Stimulated activated CD4-positive, alpha-beta T cell treated with anti-CD3 and anti-CD28 coated beads, Interleukin-4, amount 100 ng/mL, for 48 hours (primary cell): ENCODE results near the gene SLC12A3.

Experiments used
- DNase-seq, 2 donors: peaks; one replicate each; pipeline ENCODE4 v3.0.0-alpha.2; 2020; ENCODE audit warnings: low read depth in 2 of 2

Gene SLC12A3

GRCh38 chr16:56941856-56942331 lies 76.9 kb downstream of the SLC12A3 start:
- DNase-seq: no peak

GRCh38 chr16:56943761-56944375 lies 78.9 kb downstream of the SLC12A3 start:
- DNase-seq: no peak

- DNase-seq: no peak
Observed at GRCh38 chr16:56944954-56945839, 80.2 kb downstream of the SLC12A3 start.

- no peak for DNase-seq
Observed at GRCh38 chr16:56945847-56946527, 81.0 kb downstream of the SLC12A3 start.

GRCh38 chr16:56946767-56947603 lies 82.0 kb downstream of the SLC12A3 start:
- DNase-seq: no peak

GRCh38 chr16:56947604-56947995 lies 82.6 kb downstream of the SLC12A3 start:
- no peak for DNase-seq

- DNase-seq: no peak
Observed at GRCh38 chr16:56948234-56948633, 83.2 kb downstream of the SLC12A3 start.

GRCh38 chr16:56950051-56950450 lies 85.0 kb downstream of the SLC12A3 start:
- no peak for DNase-seq

- DNase-seq: no peak
Observed at GRCh38 chr16:56950455-56950854, 85.4 kb downstream of the SLC12A3 start.

- DNase-seq: peak; percentile 55 to 56
Observed at GRCh38 chr16:56950881-56951771, 86.1 kb downstream of the SLC12A3 start.

- no peak for DNase-seq
Observed at GRCh38 chr16:56953006-56953405, 88.0 kb downstream of the SLC12A3 start.

GRCh38 chr16:56956076-56956475 lies 91.1 kb downstream of the SLC12A3 start:
- DNase-seq: no peak

- no peak for DNase-seq
Observed at GRCh38 chr16:56956756-56957155, 91.7 kb downstream of the SLC12A3 start.

GRCh38 chr16:56960681-56961281 lies 95.8 kb downstream of the SLC12A3 start:
- DNase-seq: no peak

- no peak for DNase-seq
Observed at GRCh38 chr16:56961386-56961785, 96.4 kb downstream of the SLC12A3 start.

- no peak for DNase-seq
Observed at GRCh38 chr16:56961851-56962281, 96.9 kb downstream of the SLC12A3 start, which contains the start of gene CETP. TSS of gene CETP (plus strand) at chr16:56961950. CDS start at chr16:56961980, 30 bp downstream.

- peak; percentile 97 to 98 for DNase-seq
Observed at GRCh38 chr16:56964243-56965148, 99.5 kb downstream of the SLC12A3 start.
